GM19463 (cell line): ENCODE results near the gene TIMM44.

Source experiments
- ATAC-seq: cut with Tn5 transposase; IDR thresholded peaks from one replicate; pipeline ENCODE4 v1.9.1; 2021; ENCODE audit warnings: mild to moderate bottlenecking, moderate library complexity; ENCODE audit not compliant: unreplicated experiment

Gene TIMM44

DNA sequence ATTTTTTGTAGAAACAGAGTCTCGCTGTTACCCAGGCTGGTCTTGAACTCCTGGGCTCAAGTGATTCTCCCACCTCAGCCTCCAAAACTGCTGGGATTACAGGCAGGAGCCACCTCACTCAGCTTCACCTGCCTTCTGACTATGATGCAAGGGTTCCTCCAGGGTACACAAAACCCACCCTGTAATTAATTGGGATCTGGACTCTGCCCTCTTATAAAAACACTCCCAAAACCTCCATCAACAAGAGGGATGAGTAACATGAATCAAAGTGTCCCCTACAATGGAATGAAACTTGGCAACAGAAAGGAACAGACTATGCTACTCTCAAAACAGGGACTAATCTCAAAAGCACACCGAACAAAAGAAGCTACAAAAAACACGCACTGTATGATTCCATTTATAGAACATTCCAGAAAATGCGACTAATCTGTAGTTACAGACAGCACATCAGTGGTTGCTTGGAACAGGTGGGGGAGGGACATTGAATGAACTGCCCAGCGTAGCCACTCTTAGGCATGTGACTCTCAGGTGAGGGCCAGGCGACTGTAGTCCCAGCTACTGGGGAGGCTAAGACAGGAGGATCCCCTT is 66.1 kb downstream of the TIMM44 start:
- ATAC-seq = no peak
